NCI-H2029 (cell line): ENCODE data around the gene XYLB.
"Not testable (repeated sequence)": the region's sequence is repeated elsewhere in the genome, so short reads cannot be mapped to it uniquely, and the experiment has no call there.

Experiments
- DNase-seq: peaks from one replicate; lab custom pipeline; 2025; lab: John Stamatoyannopoulos, UW

Gene XYLB

DNA sequence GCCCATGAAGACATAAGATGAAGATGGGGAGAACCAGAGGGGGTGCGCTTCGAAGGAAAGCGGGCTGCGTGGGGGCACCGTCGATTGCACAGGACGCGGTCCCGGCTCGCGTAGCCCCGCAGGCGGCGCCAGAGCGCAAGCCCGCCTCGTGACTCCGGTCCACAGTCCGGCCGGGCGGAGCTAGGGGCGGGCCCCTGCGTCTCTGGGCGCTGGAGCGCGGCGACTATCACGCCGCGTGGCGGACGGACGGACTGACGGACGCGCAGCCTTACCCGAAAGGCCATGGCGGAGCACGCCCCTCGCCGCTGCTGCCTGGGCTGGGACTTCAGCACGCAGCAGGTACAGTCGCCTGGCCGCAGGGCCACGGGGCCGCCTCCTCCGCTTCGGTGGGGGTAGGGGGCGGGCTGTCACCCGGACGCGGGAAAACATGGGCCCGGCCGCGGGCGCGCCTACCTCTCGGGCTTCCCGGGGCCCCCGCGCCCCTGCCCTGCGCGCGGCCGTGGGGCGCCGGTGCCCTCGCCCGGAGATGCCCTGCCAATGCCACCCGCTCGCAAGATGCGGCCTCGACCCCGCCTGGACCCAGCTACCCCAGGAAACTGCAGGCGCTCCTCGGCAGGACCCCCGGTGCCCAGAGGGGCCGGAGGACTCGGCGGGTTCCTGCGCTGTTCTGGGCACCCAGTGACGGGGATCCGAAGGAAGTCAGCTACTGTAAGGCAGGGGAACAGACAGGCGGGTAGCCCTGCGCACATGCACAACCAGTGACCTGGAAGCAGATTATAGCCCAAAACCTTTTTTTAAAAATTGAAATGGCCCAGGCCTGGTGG lies at the start of gene XYLB:
TSS of gene XYLB (plus strand) at position 199 of the 824 bp plus-strand sequence. CDS start at position 283, 84 bp downstream.
- peak; percentile 85 for DNase-seq

- DNase-seq, result not testable (repeated sequence)
These were observed 49.5 kb upstream of the XYLB start for GRCh38 chr3:38297053-38297452.

DNA sequence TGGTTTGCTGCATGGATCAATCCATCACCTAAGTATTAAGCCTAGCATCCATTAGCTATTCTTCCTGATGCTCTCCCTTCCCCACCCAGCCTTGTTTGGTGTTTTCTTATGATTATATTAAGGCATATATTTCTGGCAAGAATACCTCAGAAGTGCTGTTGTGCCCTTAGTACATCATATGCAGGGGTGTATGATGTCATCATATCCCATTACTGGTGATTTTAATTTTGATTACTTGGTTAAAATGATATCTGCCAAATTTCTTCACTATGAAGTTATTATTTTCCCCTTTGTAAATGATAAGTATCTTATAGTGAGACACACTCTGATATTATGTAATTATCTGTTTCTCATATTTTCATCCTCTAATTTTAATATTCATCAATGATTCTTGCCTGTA lies 49.0 kb upstream of the XYLB start:
- no peak for DNase-seq

DNA sequence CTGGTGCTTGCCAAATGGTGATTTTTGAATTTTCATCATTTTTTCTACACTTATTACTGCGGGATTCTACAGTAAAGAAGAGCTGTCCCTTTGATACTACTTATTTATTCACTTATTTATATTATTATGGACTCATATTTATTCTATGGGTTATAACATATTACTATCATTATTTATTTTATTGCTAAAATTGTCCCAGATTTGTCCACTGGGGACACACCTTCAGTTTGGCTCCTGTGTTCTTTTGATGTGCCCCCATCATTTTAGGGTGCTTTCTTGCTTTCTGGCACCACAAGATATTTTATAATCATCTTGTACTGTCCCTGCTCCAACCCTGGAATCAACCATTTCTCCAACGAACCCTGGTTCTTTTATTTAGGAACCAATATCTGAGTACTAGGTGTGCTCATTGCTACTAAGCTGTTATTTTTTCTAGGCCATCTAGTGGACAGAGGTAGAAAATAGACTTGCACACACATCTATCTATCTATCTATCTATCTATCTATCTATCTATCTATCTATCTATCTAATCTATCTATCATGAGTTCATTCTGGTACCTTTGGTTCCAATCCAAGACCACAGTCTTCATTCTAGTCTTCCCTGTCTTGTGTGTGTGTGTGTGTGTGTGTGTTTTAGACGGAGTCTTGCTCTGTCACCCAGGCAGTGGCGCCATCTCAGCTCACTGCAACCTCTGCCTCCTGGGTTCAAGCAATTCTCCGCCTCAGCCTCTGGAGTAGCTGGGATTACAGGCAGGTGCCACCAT lies 48.5 kb upstream of the XYLB start:
- DNase-seq, result no peak

DNA sequence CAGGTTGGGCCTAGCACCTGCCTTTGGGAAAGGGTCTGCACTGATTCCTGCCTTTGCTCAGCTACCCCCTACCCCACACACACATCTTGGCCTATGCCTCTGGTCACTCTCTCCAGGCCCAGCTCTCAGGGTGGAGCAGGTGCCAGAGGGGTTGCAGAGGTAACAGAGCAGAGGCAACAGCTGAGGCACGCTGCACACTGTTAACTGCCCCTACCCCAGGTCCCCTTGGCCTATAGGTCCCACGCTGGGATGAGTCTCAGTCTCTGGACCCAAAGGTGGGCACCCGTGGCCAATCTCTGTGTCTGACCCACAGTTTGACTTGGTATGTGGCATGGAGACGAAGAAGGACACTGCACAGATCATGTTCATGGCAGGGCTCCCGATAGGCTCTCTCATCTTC lies 39.6 kb upstream of the XYLB start:
- DNase-seq, result no peak

- DNase-seq, result no peak
These were observed 39.0 kb upstream of the XYLB start for GRCh38 chr3:38307599-38307998.

DNA sequence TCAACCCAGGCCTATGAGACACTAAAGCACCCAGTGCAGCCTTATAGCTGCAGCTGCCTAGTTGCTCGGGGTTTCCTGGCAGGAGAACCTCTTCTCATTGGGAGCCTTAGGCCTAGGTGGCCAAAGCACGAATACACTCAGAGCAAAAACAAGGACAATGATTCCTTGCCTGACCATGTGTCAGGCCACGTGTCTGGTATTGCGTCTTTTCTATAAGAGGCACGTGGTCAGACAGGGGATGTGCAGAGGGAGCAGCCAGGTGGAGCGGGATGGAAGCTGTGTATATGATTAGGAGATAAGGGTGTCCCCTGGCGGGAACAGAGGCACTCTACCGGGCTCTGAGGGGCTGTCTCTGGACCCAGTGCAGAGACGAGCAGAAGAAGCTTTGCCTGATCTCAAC lies 38.1 kb upstream of the XYLB start:
- DNase-seq, result no peak

GRCh38 chr3:38311476-38311875 lies 35.1 kb upstream of the XYLB start:
- no peak for DNase-seq

- DNase-seq, result no peak
These were observed 34.6 kb upstream of the XYLB start for GRCh38 chr3:38311941-38312340.

GRCh38 chr3:38312356-38312755 lies 34.2 kb upstream of the XYLB start:
- no peak for DNase-seq

- DNase-seq, result no peak
These were observed 33.3 kb upstream of the XYLB start for GRCh38 chr3:38313263-38313662.

DNA sequence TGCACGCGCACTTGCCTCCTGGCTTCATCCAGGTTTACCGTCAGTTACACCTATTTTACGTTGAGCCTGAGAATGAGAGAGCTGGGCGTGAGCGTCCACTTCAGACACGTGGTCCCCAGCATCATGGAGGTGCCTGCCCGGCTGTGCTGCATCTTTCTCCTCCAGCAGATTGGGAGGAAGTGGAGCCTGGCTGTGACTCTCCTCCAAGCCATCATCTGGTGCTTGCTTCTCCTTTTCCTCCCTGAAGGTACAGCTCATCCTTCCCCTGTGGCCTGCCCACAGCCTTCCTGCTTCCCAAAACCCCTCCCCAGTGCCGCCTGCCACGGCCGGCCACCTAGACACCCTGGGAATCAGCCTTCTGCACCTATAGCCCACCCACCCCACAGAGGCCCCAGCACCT lies 32.9 kb upstream of the XYLB start:
- no peak for DNase-seq

- no peak for DNase-seq
These were observed 32.3 kb upstream of the XYLB start for GRCh38 chr3:38314112-38314763.

GRCh38 chr3:38314764-38315487 lies 31.7 kb upstream of the XYLB start:
- no peak for DNase-seq

- no peak for DNase-seq
These were observed 30.9 kb upstream of the XYLB start for GRCh38 chr3:38315488-38316230.

GRCh38 chr3:38316356-38317191 lies 30.0 kb upstream of the XYLB start:
- DNase-seq, result no peak

GRCh38 chr3:38317192-38317759 lies 29.3 kb upstream of the XYLB start:
- DNase-seq, result no peak

DNA sequence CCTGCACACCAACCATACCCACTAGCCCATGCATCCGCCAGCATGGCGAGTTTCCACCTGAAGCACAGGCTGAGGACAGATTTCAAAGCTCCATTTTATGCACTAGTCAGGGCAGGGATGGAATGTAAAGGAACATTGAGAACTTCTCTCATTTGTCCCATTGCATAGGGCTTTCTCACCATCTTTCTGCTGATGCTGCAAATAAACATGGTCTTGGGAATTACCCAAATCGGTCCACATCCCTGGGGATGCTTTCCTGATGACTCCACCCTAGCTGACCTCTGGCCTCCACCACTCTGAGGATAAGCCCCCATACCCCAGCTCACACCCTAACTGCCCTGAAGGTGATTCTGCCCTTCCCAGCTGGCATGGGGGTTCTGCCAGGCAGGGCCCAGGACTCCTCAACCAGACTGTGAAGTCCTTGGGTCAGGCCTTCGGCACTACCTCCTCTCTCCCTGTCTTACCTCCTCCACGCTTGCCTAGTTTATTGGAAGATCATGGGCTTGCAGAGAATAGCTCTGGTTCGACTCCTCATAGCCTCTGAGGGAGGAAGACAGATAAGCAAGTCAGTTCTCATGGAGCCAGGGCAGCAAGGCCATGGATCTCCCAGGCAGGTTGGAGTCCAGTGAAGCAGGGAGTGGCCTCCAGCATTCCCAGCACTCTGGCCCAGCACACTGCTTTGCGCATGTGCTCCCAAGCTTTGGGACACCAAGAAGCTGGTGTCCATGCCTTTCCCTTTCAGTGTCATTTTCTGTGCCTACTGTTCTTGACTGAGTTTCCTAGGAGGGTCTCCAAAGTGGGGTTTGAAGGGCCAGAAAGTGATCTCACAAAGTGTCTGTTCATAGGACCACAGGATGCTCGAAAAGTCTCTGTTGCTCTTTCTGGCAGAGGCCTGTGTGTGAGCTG lies 27.6 kb upstream of the XYLB start:
- DNase-seq, result no peak

- not testable (repeated sequence) for DNase-seq
These were observed 25.9 kb upstream of the XYLB start for GRCh38 chr3:38320638-38321037.
